ENCODE results near the gene FAM20C. TPM values are rescaled to one million over a fixed set of nuclear protein-coding genes. Genes with fewer than 3 reads are reported as not detected.

The FAM20C gene
- total and polyA plus RNA-seq, 4 donors, result 11.3 to 104 (median 57.5) TPM

Other genes starting within 250 kb of the FAM20C start
- not detected for gene FOXL3, start 97.6 kb downstream of the FAM20C start, total RNA-seq
- not detected for gene FOXL3, start 97.6 kb downstream of the FAM20C start, polyA plus RNA-seq

Measured in aorta (tissue), 4 donors.